Measurements from ENCODE around the gene ATF6.

ATF6 gene

DNA sequence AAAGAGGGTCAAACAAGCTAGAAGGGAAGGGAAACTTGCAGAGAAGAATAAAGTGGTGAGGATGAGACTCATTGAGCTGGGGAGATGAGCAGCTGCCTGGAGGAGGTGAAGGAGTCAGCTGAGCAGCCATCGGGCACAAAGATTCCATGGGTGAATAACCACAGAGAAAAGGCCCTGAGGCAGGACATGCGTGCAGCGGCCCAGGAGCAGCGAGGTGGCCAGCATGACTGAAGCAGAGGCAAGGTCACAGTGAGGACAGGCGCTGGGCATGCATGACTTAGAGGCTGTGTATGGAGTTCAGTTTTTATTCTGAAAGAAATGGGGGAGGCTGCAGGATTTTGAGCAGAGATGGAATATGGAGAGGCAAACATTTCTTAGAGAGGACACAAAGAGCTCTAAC, 232.7 kb downstream of the ATF6 start:
- DNase-seq (ENCODE audit: extremely low read depth, low read depth) = no peak
- TF ChIP-seq, protein P1, sequence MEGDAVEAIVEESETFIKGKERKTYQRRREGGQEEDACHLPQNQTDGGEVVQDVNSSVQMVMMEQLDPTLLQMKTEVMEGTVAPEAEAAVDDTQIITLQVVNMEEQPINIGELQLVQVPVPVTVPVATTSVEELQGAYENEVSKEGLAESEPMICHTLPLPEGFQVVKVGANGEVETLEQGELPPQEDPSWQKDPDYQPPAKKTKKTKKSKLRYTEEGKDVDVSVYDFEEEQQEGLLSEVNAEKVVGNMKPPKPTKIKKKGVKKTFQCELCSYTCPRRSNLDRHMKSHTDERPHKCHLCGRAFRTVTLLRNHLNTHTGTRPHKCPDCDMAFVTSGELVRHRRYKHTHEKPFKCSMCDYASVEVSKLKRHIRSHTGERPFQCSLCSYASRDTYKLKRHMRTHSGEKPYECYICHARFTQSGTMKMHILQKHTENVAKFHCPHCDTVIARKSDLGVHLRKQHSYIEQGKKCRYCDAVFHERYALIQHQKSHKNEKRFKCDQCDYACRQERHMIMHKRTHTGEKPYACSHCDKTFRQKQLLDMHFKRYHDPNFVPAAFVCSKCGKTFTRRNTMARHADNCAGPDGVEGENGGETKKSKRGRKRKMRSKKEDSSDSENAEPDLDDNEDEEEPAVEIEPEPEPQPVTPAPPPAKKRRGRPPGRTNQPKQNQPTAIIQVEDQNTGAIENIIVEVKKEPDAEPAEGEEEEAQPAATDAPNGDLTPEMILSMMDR (IDR thresholded peaks at IDR 0.05; ENCODE audit: low read depth, low read length) = no peak

DNA sequence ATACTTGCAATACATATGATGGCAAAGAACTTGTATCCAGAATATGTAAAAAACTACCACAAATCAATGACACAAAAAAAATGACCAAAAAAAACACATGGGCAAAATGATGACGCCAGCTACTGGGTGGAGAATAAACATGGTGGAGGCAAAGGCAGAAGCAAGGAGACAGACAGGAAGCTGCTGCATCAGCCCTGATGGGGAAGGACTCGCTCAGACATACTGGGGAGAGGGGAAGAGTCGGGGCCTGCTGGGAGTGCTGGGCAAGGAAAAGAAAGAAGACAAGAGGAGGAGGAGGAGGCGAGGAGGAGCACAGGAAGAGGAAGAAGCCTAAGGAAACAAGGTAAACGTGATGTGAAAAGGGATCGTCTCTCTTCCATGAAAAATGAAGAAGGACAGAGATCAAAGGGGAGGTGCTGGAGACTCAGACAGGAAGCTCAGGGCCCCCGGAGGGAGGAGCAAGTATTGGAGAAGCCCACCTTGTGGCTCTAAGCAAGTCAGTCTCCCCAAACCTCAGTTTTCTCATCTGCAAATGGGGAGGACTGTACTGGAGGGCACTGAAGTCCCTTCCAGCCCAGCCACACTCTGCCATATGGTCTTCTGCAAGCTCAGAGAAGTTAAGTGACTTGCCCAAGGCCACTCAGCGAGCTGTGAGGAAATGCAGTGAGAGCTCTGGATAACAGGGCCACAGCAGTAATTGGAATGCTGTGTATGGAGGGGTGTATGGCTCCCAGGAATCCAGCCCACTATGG, 233.4 kb downstream of the ATF6 start:
- DNase-seq (ENCODE audit: extremely low read depth, low read depth) = no peak
- TF ChIP-seq, protein P1 (IDR thresholded peaks at IDR 0.05; ENCODE audit: low read depth, low read length) = no peak

GRCh38 chr1:162000053-162000420, 233.9 kb downstream of the ATF6 start:
- TF ChIP-seq, protein P1 (IDR thresholded peaks at IDR 0.05; ENCODE audit: low read depth, low read length) = no peak
- DNase-seq (ENCODE audit: extremely low read depth, low read depth) = no peak

DNA sequence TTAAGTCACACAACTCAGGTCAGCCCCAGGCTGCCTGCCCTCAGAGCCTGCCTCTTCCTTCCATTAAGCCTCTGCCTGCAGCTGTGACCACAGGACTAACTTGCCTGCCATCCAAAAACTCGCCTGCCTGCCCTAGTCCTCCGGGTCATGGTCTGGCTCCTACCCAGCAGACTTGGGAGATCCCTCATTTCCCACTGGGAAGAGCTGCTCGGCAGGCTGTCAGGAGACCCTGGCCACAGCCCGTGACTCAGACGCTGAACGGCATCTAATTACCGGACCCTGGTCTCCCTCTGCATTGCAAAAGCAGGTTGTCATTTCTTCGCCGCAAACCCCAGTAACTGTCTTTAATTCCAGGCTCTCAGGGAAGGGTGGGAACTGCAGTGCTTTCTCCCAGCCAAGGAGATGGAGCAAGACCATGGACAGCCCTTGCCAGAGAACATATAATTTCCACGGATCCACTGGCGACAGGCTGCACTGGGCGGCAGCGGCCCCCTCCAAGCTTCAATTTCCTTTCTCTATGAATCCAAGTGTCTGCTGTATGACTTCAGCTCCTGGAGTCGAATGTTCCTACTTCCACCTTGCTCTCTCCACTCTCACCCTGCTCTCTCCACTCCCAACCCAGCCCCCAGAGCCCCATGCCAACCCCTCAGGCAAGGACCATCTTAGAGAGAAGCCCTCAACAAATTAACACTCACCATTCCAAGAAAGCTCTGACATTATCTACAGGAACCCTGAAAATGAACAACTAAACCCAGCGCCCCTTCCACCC, 237.1 kb downstream of the ATF6 start:
- peak; percentile 98 for DNase-seq (ENCODE audit: extremely low read depth, low read depth)
- TF ChIP-seq, protein P1 (IDR thresholded peaks at IDR 0.05; ENCODE audit: low read depth, low read length) = no peak

DNA sequence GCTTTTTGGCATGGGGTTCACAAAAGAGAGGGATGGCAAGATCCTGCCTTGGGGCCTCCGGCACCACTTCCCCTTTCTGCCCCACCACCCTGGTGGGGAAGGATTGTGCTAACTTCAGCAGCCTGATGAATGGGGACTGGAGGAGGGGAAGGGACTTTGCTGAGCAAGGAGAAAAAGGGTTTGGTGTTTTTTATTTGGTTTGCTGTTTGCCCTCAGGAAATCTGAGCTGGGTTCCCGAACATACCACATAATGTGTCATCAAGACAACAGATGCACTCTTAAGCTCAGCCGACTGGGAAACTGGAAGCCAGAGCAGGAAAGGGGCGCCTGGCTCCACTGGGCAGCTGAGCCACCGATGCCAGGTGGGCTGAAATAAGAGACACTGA, 237.7 kb downstream of the ATF6 start:
- TF ChIP-seq, protein P1 (IDR thresholded peaks at IDR 0.05; ENCODE audit: low read depth, low read length) = no peak
- DNase-seq (ENCODE audit: extremely low read depth, low read depth) = peak; percentile 60

GRCh38 chr1:162004441-162004950, 238.4 kb downstream of the ATF6 start:
- TF ChIP-seq, protein P1 (IDR thresholded peaks at IDR 0.05; ENCODE audit: low read depth, low read length) = no peak
- DNase-seq (ENCODE audit: extremely low read depth, low read depth) = no peak

GRCh38 chr1:162006081-162006480, 240.0 kb downstream of the ATF6 start:
- TF ChIP-seq, protein P1 (IDR thresholded peaks at IDR 0.05; ENCODE audit: low read depth, low read length) = no peak
- DNase-seq (ENCODE audit: extremely low read depth, low read depth) = no peak
